ENCODE data around the gene ACTG1. TPM values are rescaled to one million over a fixed set of nuclear protein-coding genes. Genes with fewer than 3 reads are reported as not detected.

The ACTG1 gene
- total RNA-seq, 1 experiment from 2014 or later = 4,160 TPM

- Histone ChIP-seq H3K23ac (ENCODE audit: insufficient read length, low read depth, low read length) (no peak overlapping the region), H3K56ac (ENCODE audit: insufficient read length, low read depth, low read length) (no peak overlapping the region), H3K9ac (ENCODE audit: extremely low read depth, insufficient read length, low read length) (no peak overlapping the region), H3K23me2 (ENCODE audit: insufficient read length, low read depth, low read length, poor library complexity, severe bottlenecking) (peaks cover 7% of the 10 kb centered on the region), H3K4me2 (ENCODE audit: insufficient read depth, insufficient read length, low read length) (no peak overlapping the region), H3K9me3 (ENCODE audit: control insufficient read depth, low read depth, low read length) (no peaks in the 10 kb centered on the region), H4K91ac (ENCODE audit: insufficient read length, low read depth, low read length) (no peak overlapping the region), H3K79me1 (ENCODE audit: insufficient read depth, low read depth, low read length, poor library complexity, severe bottlenecking) (no peaks in the 10 kb centered on the region), H3K18ac (ENCODE audit: insufficient read length, low read depth, low read length) (no peak overlapping the region), H4K8ac (replicated peaks; ENCODE audit: insufficient read length, low read depth, low read length) (no peak overlapping the region), H3K79me2 (ENCODE audit: insufficient read depth, low read length) (no peaks in the 10 kb centered on the region), H2BK20ac (ENCODE audit: low read depth, low read length, poor library complexity, severe bottlenecking) (no peak overlapping the region), H3K27ac (ENCODE audit: insufficient read length, low read depth, low read length) (no peak overlapping the region), H2BK120ac (ENCODE audit: low read depth, low read length, poor library complexity, severe bottlenecking) (no peak overlapping the region), H2BK5ac (ENCODE audit: insufficient read length, low read length) (no peak overlapping the region), H2AFZ (ENCODE audit: low read length) (no peak overlapping the region), H2AK5ac (ENCODE audit: insufficient read length, low read length) (no peak overlapping the region), H3T11ph (ENCODE audit: low read length) (no peak overlapping the region), H2BK12ac (ENCODE audit: insufficient read length, low read depth, low read length) (no peak overlapping the region), H4K20me1 (ENCODE audit: control insufficient read depth, insufficient read depth, insufficient read length) (no peaks in the 10 kb centered on the region), H2BK15ac (ENCODE audit: low read depth, low read length) (no peak overlapping the region), H3K4ac (ENCODE audit: low read depth, low read length) (no peak overlapping the region), H3K14ac (ENCODE audit: insufficient read depth, low read length) (no peak overlapping the region), H4K5ac (ENCODE audit: insufficient read length, low read depth, low read length) (no peak overlapping the region), H3K4me1 (ENCODE audit: insufficient read depth, low read length) (no peaks in the 10 kb centered on the region; the same call in 1 of the 2 replicates), H3K27me3 (ENCODE audit: insufficient read depth, low read length) (peaks cover 12% of the 10 kb centered on the region; the same call in 1 of the 2 replicates)
- WGBS (ENCODE audit: extremely low coverage, insufficient read length, low lambda C conversion rate) = no CpG with 5 or more reads among the region's 20 CpGs
- Mint-ChIP-seq H3K4me1 (peaks cover 0 to 6% of the 10 kb centered on the region in 2 experiments; a peak in 3 of 4 replicates), H3K9me3 (peaks cover 0 to 3% of the 10 kb centered on the region in 2 experiments; a peak in 2 of 5 replicates), H3K4me3 (peak overlapping the region in 1 of 2 experiments; percentile 13; a peak in 2 of 5 replicates), H3K36me3 (ENCODE audit: insufficient read depth in 1 of 3, low read depth in 3 of 3) (no peaks in the 10 kb centered on the region), H3K27ac (no peak overlapping the region), H3K27me3 (ENCODE audit: low read depth) (peaks cover 65% of the 10 kb centered on the region)
- no peak for TF ChIP-seq CTCF (conservative IDR thresholded peaks at IDR 0.05)
- no peak for DNase-seq
Observed at GRCh38 chr17:81479175-81480071, 33.2 kb downstream of the ACTG1 start.

Measured in H9 (cell line).